ENCODE results near the gene PACRG. TPM values are rescaled to one million over a fixed set of nuclear protein-coding genes. Genes with fewer than 3 reads are reported as not detected.

Gene PACRG
- total and polyA plus RNA-seq, 2 of the 13 experiments (the other 11 are each of a cell fraction or from before 2014, with no cell fraction given), result 0.13 TPM; not detected in 1

DNA sequence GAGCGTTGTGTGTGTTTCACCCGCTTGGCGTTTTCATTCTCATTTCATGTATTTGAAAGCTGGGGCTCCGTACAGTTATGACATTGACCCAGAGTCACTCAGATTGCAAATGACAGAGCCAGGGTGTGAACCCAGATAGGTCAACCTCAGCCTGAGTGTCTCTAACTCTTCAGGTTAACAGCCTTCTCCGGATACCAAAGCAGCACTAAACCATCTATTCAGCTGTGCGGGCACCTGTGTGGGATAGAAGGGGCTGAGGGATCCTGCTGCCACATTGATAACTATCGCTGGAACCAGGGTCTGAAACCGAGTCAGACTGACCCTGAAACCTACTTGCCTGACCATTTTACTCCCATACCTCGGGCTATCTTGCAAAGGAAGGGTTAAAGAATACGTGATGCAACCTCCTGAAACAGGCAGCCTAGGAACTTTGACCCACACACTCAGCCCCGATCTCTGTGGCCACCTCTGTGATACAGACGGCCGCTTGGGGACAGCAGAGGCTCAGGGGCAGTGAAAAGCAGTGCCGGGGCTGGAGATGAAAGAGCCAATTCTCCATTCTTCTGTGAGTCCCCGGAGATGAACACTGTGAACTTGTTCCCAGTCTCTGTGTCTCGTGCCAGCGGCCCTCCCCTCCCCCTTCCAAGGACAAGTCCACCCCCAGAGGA, 453.2 kb downstream of the PACRG start (continued):
- TF ChIP-seq, protein P1, sequence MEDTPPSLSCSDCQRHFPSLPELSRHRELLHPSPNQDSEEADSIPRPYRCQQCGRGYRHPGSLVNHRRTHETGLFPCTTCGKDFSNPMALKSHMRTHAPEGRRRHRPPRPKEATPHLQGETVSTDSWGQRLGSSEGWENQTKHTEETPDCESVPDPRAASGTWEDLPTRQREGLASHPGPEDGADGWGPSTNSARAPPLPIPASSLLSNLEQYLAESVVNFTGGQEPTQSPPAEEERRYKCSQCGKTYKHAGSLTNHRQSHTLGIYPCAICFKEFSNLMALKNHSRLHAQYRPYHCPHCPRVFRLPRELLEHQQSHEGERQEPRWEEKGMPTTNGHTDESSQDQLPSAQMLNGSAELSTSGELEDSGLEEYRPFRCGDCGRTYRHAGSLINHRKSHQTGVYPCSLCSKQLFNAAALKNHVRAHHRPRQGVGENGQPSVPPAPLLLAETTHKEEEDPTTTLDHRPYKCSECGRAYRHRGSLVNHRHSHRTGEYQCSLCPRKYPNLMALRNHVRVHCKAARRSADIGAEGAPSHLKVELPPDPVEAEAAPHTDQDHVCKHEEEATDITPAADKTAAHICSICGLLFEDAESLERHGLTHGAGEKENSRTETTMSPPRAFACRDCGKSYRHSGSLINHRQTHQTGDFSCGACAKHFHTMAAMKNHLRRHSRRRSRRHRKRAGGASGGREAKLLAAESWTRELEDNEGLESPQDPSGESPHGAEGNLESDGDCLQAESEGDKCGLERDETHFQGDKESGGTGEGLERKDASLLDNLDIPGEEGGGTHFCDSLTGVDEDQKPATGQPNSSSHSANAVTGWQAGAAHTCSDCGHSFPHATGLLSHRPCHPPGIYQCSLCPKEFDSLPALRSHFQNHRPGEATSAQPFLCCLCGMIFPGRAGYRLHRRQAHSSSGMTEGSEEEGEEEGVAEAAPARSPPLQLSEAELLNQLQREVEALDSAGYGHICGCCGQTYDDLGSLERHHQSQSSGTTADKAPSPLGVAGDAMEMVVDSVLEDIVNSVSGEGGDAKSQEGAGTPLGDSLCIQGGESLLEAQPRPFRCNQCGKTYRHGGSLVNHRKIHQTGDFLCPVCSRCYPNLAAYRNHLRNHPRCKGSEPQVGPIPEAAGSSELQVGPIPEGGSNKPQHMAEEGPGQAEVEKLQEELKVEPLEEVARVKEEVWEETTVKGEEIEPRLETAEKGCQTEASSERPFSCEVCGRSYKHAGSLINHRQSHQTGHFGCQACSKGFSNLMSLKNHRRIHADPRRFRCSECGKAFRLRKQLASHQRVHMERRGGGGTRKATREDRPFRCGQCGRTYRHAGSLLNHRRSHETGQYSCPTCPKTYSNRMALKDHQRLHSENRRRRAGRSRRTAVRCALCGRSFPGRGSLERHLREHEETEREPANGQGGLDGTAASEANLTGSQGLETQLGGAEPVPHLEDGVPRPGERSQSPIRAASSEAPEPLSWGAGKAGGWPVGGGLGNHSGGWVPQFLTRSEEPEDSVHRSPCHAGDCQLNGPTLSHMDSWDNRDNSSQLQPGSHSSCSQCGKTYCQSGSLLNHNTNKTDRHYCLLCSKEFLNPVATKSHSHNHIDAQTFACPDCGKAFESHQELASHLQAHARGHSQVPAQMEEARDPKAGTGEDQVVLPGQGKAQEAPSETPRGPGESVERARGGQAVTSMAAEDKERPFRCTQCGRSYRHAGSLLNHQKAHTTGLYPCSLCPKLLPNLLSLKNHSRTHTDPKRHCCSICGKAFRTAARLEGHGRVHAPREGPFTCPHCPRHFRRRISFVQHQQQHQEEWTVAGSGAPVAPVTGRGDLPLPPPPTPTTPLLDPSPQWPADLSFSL (CRISPR knock-in tag; IDR thresholded peaks at IDR 0.05), result no peak
- TF ChIP-seq PPARG (CRISPR knock-in tag; conservative IDR thresholded peaks at IDR 0.05), result peak; percentile 99
- peak; percentile 59; the same call in 1 of the 2 replicates for TF ChIP-seq ATF7-NPFF (CRISPR knock-in tag; IDR thresholded peaks at IDR 0.05; ENCODE audit: low read depth)
- peak; percentile 98; the same call in 1 of the 2 replicates for TF ChIP-seq ZNF788 (CRISPR knock-in tag; IDR thresholded peaks at IDR 0.05; ENCODE audit: borderline replicate concordance)
- TF ChIP-seq ZBTB38 (CRISPR knock-in tag; IDR thresholded peaks at IDR 0.05), result no peak
- TF ChIP-seq, protein P2, sequence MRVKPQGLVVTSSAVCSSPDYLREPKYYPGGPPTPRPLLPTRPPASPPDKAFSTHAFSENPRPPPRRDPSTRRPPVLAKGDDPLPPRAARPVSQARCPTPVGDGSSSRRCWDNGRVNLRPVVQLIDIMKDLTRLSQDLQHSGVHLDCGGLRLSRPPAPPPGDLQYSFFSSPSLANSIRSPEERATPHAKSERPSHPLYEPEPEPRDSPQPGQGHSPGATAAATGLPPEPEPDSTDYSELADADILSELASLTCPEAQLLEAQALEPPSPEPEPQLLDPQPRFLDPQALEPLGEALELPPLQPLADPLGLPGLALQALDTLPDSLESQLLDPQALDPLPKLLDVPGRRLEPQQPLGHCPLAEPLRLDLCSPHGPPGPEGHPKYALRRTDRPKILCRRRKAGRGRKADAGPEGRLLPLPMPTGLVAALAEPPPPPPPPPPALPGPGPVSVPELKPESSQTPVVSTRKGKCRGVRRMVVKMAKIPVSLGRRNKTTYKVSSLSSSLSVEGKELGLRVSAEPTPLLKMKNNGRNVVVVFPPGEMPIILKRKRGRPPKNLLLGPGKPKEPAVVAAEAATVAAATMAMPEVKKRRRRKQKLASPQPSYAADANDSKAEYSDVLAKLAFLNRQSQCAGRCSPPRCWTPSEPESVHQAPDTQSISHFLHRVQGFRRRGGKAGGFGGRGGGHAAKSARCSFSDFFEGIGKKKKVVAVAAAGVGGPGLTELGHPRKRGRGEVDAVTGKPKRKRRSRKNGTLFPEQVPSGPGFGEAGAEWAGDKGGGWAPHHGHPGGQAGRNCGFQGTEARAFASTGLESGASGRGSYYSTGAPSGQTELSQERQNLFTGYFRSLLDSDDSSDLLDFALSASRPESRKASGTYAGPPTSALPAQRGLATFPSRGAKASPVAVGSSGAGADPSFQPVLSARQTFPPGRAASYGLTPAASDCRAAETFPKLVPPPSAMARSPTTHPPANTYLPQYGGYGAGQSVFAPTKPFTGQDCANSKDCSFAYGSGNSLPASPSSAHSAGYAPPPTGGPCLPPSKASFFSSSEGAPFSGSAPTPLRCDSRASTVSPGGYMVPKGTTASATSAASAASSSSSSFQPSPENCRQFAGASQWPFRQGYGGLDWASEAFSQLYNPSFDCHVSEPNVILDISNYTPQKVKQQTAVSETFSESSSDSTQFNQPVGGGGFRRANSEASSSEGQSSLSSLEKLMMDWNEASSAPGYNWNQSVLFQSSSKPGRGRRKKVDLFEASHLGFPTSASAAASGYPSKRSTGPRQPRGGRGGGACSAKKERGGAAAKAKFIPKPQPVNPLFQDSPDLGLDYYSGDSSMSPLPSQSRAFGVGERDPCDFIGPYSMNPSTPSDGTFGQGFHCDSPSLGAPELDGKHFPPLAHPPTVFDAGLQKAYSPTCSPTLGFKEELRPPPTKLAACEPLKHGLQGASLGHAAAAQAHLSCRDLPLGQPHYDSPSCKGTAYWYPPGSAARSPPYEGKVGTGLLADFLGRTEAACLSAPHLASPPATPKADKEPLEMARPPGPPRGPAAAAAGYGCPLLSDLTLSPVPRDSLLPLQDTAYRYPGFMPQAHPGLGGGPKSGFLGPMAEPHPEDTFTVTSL (CRISPR knock-in tag; IDR thresholded peaks at IDR 0.05; ENCODE audit: borderline replicate concordance), result peak; percentile 79; the same call in 1 of the 2 replicates
- TF ChIP-seq SRY (CRISPR knock-in tag; IDR thresholded peaks at IDR 0.05), result no peak; the same call in 1 of the 2 replicates
- no peak for TF ChIP-seq CCAR2 (optimal IDR thresholded peaks at IDR 0.05; ENCODE audit: low read depth, low read length)
- peak; percentile 84 for TF ChIP-seq ARNT2 (CRISPR knock-in tag; IDR thresholded peaks at IDR 0.05; ENCODE audit: low read depth)
- TF ChIP-seq, protein P3, sequence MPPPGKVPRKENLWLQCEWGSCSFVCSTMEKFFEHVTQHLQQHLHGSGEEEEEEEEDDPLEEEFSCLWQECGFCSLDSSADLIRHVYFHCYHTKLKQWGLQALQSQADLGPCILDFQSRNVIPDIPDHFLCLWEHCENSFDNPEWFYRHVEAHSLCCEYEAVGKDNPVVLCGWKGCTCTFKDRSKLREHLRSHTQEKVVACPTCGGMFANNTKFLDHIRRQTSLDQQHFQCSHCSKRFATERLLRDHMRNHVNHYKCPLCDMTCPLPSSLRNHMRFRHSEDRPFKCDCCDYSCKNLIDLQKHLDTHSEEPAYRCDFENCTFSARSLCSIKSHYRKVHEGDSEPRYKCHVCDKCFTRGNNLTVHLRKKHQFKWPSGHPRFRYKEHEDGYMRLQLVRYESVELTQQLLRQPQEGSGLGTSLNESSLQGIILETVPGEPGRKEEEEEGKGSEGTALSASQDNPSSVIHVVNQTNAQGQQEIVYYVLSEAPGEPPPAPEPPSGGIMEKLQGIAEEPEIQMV (CRISPR knock-in tag; IDR thresholded peaks at IDR 0.05; ENCODE audit: low read depth), result peak; percentile 88
- no peak for TF ChIP-seq TCF7L2 (IDR thresholded peaks at IDR 0.05; ENCODE audit: low read depth, low read length)
- TF ChIP-seq, protein P4, sequence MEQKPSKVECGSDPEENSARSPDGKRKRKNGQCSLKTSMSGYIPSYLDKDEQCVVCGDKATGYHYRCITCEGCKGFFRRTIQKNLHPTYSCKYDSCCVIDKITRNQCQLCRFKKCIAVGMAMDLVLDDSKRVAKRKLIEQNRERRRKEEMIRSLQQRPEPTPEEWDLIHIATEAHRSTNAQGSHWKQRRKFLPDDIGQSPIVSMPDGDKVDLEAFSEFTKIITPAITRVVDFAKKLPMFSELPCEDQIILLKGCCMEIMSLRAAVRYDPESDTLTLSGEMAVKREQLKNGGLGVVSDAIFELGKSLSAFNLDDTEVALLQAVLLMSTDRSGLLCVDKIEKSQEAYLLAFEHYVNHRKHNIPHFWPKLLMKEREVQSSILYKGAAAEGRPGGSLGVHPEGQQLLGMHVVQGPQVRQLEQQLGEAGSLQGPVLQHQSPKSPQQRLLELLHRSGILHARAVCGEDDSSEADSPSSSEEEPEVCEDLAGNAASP (CRISPR knock-in tag; IDR thresholded peaks at IDR 0.05; ENCODE audit: borderline replicate concordance), result peak; percentile 86
- TF ChIP-seq CEBPB (IDR thresholded peaks at IDR 0.05; ENCODE audit: borderline replicate concordance, low read depth, low read length), result peak; percentile 99
